Large intestine (tissue), 3 donors: ENCODE results near the gene SERGEF. TPM values are rescaled to one million over a fixed set of nuclear protein-coding genes. Genes with fewer than 3 reads are reported as not detected.

Experiments used
- DNase-seq, 2 donors: peaks; one replicate each; pipeline versions ENCODE4 v3.0.0 to v3.0.0-alpha.2; 2013
- H3K27ac ChIP-seq: one replicate; pipeline ENCODE4 v1.5.1; 2013; ENCODE audit warnings: low read length
- H3K27me3 ChIP-seq: 2 replicates; pipeline ENCODE4 v1.6.1; 2013; ENCODE audit warnings: low read length; ENCODE audit not compliant: control insufficient read depth, insufficient read depth
- H3K36me3 ChIP-seq: 2 replicates; pipeline ENCODE4 v1.6.1; 2013; ENCODE audit warnings: low read length; ENCODE audit not compliant: control insufficient read depth, insufficient read depth
- H3K4me1 ChIP-seq: one replicate; pipeline ENCODE4 v1.6.1; 2013; ENCODE audit warnings: low read length; ENCODE audit not compliant: control insufficient read depth, insufficient read depth
- H3K4me3 ChIP-seq: one replicate; pipeline ENCODE4 v1.5.1; 2013; ENCODE audit warnings: low read length
- H3K9me3 ChIP-seq: one replicate; pipeline ENCODE4 v1.6.1; 2013; ENCODE audit warnings: mild to moderate bottlenecking, low read depth, low read length, moderate library complexity; ENCODE audit not compliant: control insufficient read depth
- WGBS: methylation state at CpG from one replicate; pipeline ENCODE4 v1.1.5; 2013; ENCODE audit warnings: low lambda C conversion rate; ENCODE audit not compliant: insufficient coverage; 5-methylcytosine and 5-hydroxymethylcytosine counted together
- polyA plus RNA-seq: library from polyadenylated mRNA; unstranded; fragments of 120-200 nt; gene quantifications from one replicate; pipeline ENCODE4 v1.2.1, GENCODE V29; 2013

Gene SERGEF
- polyA plus RNA-seq, 1 donor = 19.7 TPM

DNA sequence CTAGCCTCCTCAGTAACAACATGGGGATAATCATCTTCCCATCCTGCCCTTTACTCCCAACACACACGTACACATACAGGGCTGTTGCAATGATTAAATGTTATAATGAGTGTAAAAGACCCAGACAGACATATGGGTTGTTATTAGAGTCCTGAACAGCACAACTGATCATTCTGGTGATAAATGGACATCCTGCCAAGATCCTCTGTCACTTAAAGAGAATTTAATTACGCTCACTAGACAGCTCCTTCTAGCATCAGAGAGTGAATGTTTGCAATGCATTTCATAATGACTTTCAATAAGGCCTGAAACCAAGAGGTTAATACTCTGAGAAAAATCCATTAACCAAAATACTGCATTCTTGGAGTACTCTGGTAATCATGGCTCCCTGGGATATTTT lies 162.5 kb downstream of the SERGEF start:
- no peak overlapping the region for H3K4me3 ChIP-seq
- H3K27me3 ChIP-seq = no peaks in the 10 kb centered on the region
- no peak for DNase-seq
- no CpG with 5 or more reads among the region's 2 CpGs for WGBS
- H3K9me3 ChIP-seq = no peaks in the 10 kb centered on the region
- no peaks in the 10 kb centered on the region for H3K4me1 ChIP-seq
- no peak overlapping the region for H3K27ac ChIP-seq
- H3K36me3 ChIP-seq = no peaks in the 10 kb centered on the region

DNA sequence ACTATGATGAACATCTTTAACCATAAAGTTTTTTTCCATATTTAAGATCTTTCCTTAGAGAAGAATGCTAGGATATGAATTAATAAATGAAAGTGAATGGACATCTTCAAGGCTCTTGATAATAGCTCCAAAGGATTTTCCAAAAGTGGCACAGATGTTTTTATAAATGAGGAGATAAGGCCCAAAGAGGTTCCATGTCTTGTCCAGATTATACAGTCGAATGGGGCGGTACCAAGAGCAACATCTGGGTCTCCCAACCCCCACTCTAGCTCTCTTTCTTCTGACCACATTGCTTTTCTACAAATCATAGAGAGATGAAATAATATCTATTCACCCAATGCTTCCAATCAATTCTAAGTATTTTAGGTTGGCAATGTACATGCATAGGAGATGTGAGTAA lies 164.1 kb downstream of the SERGEF start:
- no peak for DNase-seq
- H3K27ac ChIP-seq = no peak overlapping the region
- H3K9me3 ChIP-seq = no peaks in the 10 kb centered on the region
- WGBS = 90% methylated on average over 2 of the region's 2 CpGs
- no peaks in the 10 kb centered on the region for H3K4me1 ChIP-seq
- H3K27me3 ChIP-seq = no peaks in the 10 kb centered on the region
- H3K36me3 ChIP-seq = no peaks in the 10 kb centered on the region
- no peak overlapping the region for H3K4me3 ChIP-seq

GRCh38 chr11:17846852-17847453 lies 165.9 kb downstream of the SERGEF start:
- H3K27me3 ChIP-seq = no peaks in the 10 kb centered on the region
- H3K36me3 ChIP-seq = no peaks in the 10 kb centered on the region
- peak in 1 of 2 donors; percentile 10 for DNase-seq
- H3K4me1 ChIP-seq = no peaks in the 10 kb centered on the region
- no peak overlapping the region for H3K4me3 ChIP-seq
- no CpG with 5 or more reads among the region's 7 CpGs for WGBS
- H3K27ac ChIP-seq = no peak overlapping the region
- no peaks in the 10 kb centered on the region for H3K9me3 ChIP-seq

- H3K4me3 ChIP-seq = no peak overlapping the region
Measured at GRCh38 chr11:17845431-17845881, 167.4 kb downstream of the SERGEF start.

DNA sequence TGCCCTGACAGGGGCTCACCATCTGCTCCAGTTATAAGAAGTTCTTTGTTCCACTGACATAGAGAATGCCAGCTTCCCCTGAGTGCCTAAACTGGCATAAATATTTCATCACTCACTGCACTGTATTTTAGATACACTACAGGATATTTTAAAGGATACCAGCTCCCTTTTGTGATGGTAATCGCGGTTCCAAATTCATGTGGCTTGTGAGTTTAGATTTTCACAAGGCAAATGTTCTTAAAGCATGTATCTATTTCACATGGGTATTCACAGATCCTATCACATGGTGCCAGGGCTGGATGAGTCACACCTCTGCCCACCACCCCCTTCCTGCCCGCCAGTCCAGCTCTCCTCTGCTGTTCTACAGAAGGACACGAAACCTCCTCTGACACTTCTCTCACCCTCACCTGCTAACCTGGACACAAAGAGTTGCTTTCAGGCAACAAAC lies 172.7 kb downstream of the SERGEF start:
- no peak overlapping the region for H3K4me3 ChIP-seq
- no peak for DNase-seq
- no peaks in the 10 kb centered on the region for H3K9me3 ChIP-seq
- no peaks in the 10 kb centered on the region for H3K36me3 ChIP-seq
- no peaks in the 10 kb centered on the region for H3K4me1 ChIP-seq
- H3K27ac ChIP-seq = no peak overlapping the region
- H3K27me3 ChIP-seq = no peaks in the 10 kb centered on the region
- no CpG with 5 or more reads among the region's 4 CpGs for WGBS

More at GRCh38 chr11:17845431-17845881, 167.4 kb downstream of the SERGEF start:
- Histone ChIP-seq H3K36me3 (no peaks in the 10 kb centered on the region), H3K27me3 (no peaks in the 10 kb centered on the region), H3K9me3 (no peaks in the 10 kb centered on the region), H3K27ac (no peak overlapping the region), H3K4me1 (no peaks in the 10 kb centered on the region)
- DNase-seq = no peak

- Histone ChIP-seq H3K36me3 (no peaks in the 10 kb centered on the region), H3K27ac (no peak overlapping the region), H3K9me3 (no peaks in the 10 kb centered on the region), H3K4me3 (no peak overlapping the region), H3K27me3 (no peaks in the 10 kb centered on the region), H3K4me1 (no peaks in the 10 kb centered on the region)
- no peak for DNase-seq
- no CpG with 5 or more reads among the region's 5 CpGs for WGBS
Measured at GRCh38 chr11:17839450-17839849, 173.4 kb downstream of the SERGEF start.

DNA sequence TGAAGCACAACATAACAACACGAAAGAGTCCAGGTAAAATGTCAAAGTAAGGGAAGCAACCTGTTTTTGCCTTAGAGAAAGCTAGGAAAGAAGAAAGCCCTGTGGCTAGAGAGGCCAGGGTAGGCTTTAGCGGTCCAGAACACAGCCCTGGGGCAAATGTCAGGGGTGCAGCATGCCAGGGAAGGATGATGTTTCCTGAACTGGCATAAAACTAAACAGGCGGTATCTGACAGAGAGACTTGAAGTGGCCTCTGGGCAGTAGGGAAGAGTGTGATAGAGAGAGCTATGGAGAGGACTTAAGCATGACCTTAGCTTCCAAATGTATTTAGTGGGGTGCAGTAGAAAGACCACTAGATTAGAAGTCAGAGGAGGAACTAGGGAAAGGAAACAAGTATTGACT lies 174.7 kb downstream of the SERGEF start:
- H3K36me3 ChIP-seq = no peaks in the 10 kb centered on the region
- WGBS = no CpG with 5 or more reads among the region's 3 CpGs
- H3K27me3 ChIP-seq = no peaks in the 10 kb centered on the region
- no peak overlapping the region for H3K27ac ChIP-seq
- H3K9me3 ChIP-seq = no peaks in the 10 kb centered on the region
- DNase-seq = no peak
- H3K4me1 ChIP-seq = no peaks in the 10 kb centered on the region
- H3K4me3 ChIP-seq = no peak overlapping the region

DNA sequence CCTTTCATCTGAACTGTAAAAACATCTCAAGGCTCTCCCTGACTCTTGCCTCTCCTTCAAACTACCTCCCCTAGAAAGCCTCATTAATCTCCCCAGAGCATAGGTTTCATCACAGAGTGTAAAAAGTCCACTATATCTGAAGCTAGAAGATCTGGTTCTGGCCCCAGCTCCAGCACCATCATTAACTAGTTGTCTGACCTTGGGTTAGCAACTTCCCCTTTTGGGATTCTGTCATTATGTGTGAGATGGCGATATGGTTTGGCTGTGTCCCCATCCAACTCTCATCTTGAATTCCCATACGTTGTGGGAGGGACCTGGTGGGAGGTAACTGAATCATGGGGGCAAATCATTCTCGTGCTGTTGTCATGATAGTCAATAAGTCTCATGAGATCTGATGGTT lies 181.0 kb downstream of the SERGEF start:
- H3K9me3 ChIP-seq = no peaks in the 10 kb centered on the region
- H3K4me3 ChIP-seq = no peak overlapping the region
- H3K36me3 ChIP-seq = no peaks in the 10 kb centered on the region
- no peak for DNase-seq
- WGBS = no CpG with 5 or more reads among the region's 3 CpGs
- H3K27me3 ChIP-seq = no peaks in the 10 kb centered on the region
- no peaks in the 10 kb centered on the region for H3K4me1 ChIP-seq
- H3K27ac ChIP-seq = no peak overlapping the region

DNA sequence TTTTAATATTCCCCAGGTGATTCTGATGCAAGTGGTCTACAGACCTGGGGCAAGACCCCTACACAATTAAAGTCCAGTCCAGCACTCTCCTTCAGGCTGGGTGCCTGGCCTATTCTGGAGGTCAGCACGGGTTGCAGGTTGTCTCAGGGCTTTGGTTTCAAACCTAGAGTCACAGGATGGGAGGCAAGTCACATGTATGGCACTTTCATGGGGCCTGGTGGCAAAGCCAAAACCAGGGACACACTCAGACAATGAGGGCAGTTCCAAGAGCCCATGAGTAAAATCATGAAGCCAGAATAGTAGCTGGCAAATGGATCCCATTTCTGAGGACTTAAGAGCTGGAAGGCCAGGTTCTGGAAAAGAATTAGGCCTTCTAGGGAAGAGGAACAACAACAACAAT lies 181.6 kb downstream of the SERGEF start:
- H3K4me1 ChIP-seq = no peaks in the 10 kb centered on the region

GRCh38 chr11:17828311-17828751 lies 184.5 kb downstream of the SERGEF start:
- H3K4me3 ChIP-seq = no peak overlapping the region
- no peaks in the 10 kb centered on the region for H3K27me3 ChIP-seq
- H3K4me1 ChIP-seq = no peaks in the 10 kb centered on the region
- no CpG with 5 or more reads among the region's 9 CpGs for WGBS
- H3K9me3 ChIP-seq = no peaks in the 10 kb centered on the region
- no peaks in the 10 kb centered on the region for H3K36me3 ChIP-seq
- H3K27ac ChIP-seq = no peak overlapping the region
- peak; percentile 52 to 56 for DNase-seq

More for the DNA sequence above, 181.6 kb downstream of the SERGEF start:
- no peak for DNase-seq
- no CpG with 5 or more reads among the region's 1 CpG for WGBS
- no peaks in the 10 kb centered on the region for H3K36me3 ChIP-seq
- H3K9me3 ChIP-seq = no peaks in the 10 kb centered on the region
- no peaks in the 10 kb centered on the region for H3K27me3 ChIP-seq
- H3K27ac ChIP-seq = no peak overlapping the region
- H3K4me3 ChIP-seq = no peak overlapping the region

GRCh38 chr11:17827006-17827405 lies 185.8 kb downstream of the SERGEF start:
- Histone ChIP-seq H3K9me3 (no peaks in the 10 kb centered on the region), H3K4me1 (no peaks in the 10 kb centered on the region), H3K36me3 (no peaks in the 10 kb centered on the region), H3K4me3 (no peak overlapping the region), H3K27ac (no peak overlapping the region), H3K27me3 (no peaks in the 10 kb centered on the region)
- no CpG with 5 or more reads among the region's 5 CpGs for WGBS
- DNase-seq = no peak
